GM10266 (cell line): Measurements from ENCODE around the gene GOT1.

Experiments used
- DNase-seq: peaks from one replicate; pipeline ENCODE4 v3.0.0; 2012; ENCODE audit errors: extremely low spot score
- CTCF ChIP-seq: IDR thresholded peaks from 2 replicates; pipeline ENCODE4 v1.5.1; 2012; ENCODE audit warnings: mild to moderate bottlenecking, low read depth; ENCODE audit not compliant: control insufficient read depth, insufficient read depth; ENCODE audit errors: missing control alignments

Gene GOT1

DNA sequence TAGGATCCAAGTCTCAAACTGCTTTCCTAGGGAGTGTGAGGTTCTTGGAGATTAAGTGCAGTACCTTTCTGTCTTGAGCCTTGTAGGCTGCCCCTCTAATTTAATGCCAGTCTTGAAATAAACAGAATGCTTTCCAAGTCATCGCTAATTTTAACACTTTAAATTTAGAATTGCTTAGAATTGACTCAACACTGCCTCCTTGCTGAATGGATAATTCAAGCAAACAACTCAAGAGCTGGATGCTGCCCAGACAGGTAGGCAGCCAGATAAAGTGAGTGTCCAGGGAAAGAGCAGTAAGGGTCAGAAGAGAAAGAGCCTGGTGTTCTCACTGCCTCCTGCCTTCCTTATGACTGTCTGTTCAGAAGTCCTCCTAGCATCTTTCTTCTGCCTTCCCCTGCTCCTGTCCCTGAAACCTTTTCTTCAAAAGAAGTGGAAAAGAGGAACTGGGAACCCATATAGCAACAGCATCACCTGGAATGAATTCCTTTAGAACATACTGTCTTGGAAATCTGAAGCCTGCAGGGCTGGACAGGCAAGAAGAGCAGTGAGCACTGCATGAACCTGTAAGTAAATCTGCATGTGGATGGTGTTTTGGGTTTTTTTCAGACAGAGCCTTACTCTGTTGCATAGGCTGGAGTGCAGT, 3.1 kb upstream of the GOT1 start:
- no peak for TF ChIP-seq CTCF
- DNase-seq, result no peak

DNA sequence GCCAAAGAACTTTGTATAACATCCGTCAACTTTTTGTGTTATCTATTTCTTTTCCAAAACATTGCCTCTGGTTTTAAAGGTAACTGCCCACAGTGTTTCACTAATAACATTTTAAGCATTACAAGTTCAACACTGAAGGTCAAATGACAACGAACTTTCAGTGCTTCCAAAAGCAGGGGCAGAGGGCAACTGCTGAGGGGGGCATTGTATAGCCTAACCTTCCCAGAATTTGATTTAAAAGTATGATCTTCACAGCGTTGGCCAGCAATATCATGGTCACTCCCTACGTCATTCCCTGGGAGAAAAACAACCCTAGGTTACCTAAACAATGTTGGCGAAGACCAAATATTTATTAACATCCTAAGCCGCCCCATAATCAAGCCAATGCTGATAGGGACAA, 2.5 kb upstream of the GOT1 start:
- TF ChIP-seq CTCF, result no peak
- no peak for DNase-seq

DNA sequence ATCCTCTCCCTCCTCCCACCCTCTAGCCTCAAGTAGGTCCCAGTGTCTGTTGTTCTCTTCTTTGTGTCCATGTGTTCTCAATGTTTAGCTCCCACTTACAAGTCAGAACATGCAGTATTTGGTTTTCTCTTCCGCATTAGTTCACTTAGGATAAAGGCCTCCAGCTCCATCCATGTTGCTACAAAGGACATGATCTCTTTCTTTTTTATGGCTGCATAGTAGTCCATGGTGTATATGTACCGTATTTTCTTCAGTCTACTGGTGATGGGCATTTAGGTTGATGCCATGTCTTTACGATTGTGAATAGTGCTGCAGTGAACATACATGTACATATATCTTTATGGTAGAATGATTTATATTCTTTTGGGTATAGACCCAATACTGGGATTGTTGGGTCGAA, 1.6 kb upstream of the GOT1 start:
- no peak for DNase-seq
- TF ChIP-seq CTCF, result no peak

DNA sequence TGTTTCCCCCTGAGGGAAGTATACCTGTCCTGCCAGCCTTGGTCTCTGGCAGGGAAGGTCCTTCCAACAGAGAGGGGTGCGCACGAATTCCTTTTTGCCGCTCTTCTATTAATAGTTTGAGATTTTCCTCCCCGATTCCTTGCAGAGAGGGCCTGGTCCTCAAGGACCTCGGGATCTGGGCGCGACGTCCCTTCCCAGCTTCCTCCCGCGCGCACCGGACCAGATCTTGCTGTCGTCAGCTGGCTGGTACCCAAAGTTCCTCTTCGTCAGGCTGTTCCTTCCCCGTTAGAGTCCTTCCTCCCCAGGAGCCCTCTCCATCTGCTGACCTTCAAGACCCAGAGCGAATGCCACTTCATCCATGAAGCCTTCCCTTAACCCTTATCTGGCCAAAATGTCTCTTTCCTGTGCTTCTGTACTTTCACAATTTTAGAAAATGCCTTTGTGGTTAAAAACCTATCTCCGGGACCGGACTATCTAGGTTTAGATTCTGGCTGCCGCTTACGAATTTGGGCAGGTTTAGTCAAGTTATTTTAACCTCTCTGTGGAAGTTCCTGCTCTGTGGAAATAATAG, 851 bp upstream of the GOT1 start:
- TF ChIP-seq CTCF, result no peak
- no peak for DNase-seq

GRCh38 chr10:99430116-99430450, 341 bp downstream of the GOT1 start:
- no peak for TF ChIP-seq CTCF
- no peak for DNase-seq

- no peak for DNase-seq
Measured at GRCh38 chr10:99429517-99430095, 818 bp downstream of the GOT1 start.

More at GRCh38 chr10:99429517-99430095, 818 bp downstream of the GOT1 start:
- no peak for TF ChIP-seq CTCF
